ENCODE measurements around the gene DLGAP4.
"Not testable (repeated sequence)": the region's sequence is repeated elsewhere in the genome, so short reads cannot be mapped to it uniquely, and the experiment has no call there.

DLGAP4 gene

DNA sequence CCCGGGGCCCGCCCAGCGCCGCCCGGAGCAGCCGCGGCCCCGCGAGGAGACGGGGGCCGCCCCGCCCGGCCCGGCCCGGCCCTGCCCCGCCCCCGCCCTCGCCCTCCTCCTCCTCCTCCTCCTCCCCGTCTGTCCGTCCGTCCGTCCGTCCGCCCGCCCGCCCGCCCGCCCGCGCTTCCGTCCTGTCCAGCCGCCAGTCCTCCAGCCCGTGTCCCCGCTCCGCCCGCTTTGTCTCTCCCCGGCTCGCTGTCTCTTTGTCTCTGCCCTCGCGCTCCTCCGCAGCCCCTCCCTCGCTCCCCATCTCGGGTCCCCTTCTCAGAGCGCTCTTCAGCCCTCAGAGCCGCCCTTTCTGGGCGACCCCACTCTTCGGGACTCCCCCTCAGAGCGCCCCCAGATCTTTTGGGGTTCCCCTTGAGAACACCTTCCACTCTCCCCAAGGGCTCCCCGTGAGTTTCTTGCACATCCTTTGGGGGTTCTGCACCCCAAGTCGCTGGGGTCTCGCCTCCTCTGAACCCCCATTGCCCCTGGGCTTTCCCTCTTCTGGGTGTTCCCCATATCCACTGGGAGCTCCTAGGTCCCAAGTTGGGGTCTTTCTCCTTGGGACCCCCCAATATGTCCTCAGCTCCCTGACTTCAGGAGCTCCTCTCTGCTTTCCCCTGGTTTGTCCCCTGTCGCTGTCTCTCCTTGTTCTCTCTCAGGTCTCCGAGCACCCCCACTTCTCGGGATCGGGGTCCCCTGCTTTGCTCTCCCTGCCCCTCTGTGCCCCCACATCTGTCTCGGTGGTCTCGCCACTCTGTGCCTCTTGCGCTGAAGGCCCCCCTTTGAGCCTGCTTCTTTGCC is 155.7 kb downstream of the DLGAP4 start:
- DNase-seq: peak; percentile 51

DNA sequence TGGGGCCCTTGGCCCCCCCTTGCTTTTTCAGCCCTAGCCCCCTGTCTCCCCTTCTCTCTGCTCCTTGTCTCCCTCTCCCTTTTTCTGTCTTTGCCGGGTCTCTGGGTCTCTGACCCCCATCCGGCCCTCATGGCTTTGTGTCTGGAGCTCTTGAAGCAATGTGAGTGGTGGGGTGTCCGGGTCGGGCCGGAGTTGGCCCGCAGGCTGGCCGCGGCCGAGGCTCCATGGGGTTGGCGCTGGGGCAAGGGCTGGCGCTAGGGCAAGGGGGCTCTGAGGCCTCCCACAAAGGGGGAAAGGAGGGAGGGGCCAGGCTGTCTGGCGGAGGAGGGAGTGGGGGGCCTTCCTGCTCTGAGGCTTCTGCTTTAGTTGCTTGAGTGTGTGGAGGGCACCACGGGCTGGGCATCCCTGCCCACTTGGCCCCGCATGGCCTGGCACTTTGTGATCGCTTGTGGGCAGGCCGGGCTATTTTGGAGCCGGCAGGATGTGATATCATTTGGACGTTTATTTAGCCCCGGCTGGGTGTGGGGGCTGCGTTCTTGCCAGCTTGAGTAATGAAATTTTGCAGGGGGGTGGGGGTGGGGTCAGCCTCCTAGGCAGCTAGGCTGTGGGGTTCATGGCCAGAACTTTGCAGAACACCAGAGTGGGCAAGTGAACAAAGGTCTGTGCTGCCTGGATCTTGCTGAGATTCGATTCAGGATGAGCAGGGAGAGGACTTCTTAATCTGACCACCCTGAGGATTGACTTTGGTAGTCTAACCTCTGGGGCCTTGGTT is 156.5 kb downstream of the DLGAP4 start:
- no peak for DNase-seq

DNA sequence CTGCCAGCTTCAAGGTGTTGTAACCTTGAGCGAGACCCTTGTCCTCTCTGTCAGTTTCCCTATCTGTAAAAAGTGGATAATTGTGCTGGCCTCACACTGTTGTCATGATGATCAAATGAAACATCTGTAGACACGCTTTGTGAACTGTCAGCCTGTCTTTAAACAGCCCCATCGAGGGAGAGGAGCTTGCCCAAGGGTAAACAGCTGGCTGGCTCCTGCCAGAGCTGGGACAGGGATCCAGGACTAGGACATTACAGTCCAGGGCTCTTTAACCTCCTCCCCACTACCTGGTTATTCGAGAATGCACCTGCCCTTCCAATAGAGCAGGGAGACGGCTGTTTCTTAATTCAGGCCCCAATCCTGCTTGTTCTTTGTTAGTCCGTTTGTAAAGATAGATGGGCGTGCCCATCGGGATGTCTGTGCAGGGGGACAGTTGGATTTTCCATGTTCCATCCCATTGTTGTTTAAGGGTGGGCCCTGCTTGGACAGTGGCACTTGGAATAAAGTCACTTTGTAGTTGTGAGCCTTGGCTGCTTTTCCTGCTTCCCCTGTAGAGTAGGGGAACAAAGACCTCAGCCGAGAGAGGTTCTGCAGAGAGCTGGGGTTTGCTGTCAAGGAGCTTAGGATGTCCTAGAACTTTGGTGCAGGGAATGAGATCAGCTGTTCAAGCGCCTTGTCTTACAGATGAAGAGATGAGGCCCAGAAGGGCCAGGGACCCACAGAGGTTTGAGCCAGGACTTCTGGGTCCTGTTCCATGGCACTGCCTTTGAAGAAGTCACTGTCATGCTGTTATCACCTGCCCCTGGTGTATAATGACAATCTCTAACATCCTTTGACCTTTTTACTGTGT is 157.3 kb downstream of the DLGAP4 start:
- DNase-seq: no peak

DNA sequence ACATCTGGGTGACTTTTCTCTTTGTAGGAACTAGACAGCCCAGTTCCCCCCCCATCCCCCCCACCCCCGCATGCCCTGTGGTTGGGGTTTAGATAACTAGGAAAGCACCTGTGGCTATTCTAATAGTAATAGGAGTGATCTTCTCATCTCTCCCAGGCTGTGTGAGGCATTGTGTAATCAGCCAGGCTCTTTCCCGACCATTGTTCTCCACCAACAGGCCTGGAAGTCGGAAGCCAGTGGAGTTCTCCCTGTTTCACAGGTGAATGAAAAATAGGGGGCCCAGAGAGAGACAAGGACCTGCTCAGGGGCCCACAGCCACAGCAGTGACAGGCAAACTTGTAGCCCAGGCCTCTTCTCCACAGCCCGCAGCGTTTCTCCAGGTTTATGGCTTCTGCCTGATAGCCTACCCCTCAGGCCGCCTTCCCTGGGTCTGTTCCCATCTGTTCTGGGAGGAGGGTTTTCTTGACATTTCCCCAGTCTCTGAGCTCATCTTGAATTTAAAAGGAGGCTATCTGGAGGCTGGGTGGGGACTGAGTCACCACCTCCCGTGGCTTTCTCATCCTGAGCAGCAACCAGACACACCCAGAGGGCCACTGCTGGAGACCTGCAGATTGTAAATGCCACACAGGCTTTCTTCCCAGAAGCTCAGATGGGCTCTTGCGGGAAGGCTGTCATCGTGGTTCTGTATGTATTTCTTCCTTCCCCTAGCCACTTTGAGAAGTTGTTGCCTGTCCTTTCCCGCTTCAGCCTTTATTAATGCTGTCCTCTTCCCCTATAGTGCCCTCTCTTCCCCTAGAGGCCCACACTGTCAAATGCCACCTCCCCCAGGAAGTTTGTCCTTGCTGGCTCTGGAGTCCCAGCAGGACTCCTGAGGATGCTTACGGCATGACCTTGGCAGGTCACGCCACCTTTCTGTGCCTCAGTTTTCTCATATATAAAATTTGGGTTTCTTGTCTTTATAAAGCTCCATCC is 159.3 kb downstream of the DLGAP4 start:
- DNase-seq: peak; percentile 34

DNA sequence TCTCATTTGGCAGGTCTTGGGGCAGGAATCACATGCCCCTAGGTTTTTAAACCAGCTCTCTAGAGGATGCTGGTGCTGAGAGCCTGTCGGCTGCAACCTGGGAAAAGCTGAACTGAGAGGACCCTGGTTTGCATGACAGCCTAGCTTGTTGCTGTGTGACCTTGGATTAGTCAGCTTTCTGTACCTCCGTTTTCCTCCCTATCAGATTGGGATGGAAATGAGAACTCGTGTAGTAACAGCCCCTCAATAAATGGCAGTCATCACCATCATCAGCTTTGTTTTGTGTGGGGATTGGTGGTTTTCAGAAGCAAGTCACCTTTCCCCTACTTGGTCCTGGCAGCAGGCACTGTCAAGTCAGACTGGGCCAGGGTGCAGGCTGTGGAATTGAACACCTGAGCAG is 159.9 kb downstream of the DLGAP4 start:
- no peak for DNase-seq

DNA sequence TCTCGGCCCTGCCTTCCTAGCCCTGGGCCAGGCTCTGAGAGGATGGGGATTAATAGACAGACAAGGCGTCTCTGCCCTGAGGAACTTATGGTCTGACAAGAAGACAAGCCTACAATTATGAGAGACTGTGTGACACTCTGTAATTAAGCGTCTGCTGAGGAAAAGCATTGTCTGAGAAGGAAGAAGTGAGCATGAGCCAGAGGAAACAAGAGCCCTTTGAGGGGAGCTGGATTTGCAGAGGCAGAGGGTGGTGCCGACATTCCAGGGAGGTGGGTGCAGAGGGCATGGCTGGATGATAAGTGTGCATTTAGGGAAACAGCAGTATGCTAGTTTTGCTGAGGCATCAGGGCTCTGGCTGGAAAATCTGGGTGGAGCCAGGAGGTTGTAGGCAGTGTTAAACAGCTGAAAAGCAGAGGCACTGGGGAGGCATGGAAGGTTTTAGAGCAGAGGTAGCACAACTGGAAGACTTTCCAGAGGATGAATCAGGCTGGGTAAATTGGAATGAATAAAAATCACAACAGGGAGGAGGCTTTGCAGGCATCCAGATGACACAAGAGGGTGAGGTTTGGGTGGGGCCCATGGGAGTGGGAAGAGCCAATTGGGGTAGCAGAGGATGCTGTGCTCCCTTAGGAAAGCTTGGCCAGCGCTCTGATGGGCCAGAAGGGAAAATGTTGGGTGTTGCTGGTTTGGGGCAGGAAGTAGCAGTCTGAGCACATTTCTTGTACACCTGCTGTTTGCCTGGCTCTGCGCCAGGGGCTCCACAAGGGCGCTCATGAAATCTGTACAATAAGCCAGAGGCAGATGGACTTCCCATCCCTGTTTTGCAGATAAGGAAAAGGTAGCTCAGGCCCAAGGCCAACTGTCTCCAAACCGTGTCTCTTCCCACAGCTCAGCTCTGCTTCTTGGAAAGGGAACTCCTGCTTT is 161.2 kb downstream of the DLGAP4 start:
- DNase-seq: peak; percentile 57

DNA sequence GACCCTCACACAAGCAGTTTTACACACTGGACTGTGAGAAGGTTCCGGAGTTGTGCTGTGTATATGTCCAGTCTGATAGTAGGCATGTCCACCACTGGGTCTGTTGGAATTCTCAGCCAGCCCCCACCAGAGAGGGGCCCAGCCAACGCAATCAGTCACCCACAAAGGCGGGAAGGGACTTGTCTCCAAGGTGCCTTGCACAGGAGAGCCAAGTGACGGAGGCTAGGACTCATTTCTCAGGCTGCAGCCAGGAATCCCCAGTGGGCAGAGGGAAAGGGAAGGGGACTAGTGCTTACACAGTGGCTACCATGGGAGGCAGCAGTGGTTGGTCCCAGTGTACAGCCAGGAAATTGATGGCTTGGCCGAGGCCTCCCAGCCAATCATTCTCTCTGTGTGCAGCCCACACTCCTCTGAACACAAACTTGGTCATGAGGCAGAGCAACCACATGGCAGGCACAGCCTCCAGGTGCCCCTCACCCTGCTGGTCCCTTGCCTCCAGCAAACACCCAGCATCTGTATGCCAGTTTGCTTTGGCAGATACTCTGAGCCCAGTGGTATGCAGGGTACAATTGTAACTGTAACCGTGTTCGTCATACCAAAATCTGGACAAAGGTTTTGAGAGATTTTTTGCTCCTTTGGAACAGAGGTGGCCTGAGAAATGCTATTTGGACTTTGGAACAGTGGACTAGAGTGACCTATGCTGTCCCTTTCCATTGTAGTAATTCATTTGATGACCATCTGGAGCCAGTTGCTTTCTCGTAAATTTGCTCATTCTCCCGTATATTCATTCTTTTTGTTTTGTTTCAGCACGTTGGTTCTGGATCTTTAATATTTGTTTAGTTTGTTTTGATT is 162.2 kb downstream of the DLGAP4 start:
- no peak for DNase-seq

DNA sequence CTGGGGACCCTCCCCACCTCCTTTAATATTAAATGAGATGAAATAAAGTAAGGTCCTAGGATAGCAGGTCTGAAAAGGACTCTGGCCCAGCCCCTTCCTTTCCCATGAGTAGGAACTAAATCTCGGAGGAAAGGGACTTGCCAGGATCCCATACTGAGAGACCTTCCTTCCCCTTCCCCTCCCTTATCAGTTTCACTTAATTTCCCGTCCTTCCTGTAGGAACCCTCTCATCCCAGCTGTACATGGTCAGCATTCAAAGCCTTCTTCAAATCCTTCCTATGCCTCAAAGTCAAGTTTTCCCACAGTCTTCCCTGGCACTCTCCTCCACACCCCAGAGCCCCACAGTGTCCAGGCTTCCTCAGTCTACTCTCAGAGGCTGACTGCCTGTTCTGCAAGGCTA is 163.8 kb downstream of the DLGAP4 start:
- no peak for DNase-seq

DNA sequence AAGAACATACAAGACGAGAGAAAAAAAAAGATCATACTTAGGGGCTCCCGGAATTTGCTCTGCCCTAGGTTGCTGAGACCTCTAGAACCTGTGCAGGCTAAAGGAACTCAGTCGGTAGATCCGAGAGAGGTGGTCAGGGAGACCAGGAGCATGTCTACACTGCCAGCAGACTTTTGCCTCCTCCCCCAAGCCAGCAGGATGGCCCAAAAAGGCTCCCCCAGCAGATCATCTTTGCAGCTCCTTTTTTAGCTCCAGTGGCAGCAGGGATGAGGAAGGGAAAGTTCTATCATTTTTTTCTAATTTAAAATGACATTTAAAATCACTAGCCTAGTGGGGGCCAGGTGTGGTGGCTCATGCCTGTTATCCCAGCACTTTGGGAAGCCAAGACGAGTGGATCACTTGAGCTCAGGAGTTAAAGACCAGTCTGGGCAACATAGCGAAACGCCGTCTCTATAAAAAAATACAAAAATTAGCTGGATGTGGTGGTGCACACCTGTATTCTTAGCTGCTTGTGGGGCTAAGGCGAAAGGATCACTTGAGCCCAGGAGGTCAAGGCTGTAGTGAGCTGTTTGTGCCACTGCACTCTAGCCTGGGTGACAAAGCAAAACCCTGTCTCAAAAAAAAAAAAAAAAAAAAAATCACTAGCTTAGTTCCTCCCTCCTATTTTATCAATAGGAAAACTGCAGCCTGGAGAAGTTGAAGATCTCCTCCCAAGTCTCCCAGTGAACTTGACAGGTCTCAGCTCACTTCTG is 165.9 kb downstream of the DLGAP4 start:
- no peak for DNase-seq

DNA sequence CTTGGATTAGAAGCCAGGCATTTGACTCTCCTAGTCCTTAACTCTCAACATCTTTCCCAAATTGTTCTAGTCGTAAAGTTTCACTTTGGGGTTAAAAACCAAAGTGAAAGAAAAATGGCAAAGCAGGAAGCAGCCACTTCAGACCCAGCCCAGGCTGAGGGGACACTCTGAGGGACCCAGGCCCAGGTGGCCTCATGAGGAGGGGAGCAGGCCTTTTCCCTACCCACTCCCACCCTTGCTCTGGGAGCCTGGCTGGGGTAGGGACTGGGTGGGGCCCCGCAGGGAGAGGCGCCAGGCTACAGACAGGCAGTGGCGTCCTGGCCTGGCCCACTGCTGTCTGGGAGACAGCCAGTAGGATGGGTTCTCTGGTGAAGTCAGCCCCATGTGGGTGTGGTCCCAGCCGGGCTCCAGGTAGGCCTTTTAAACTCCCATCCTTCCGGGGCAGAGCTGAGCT is 166.5 kb downstream of the DLGAP4 start:
- DNase-seq: no peak

DNA sequence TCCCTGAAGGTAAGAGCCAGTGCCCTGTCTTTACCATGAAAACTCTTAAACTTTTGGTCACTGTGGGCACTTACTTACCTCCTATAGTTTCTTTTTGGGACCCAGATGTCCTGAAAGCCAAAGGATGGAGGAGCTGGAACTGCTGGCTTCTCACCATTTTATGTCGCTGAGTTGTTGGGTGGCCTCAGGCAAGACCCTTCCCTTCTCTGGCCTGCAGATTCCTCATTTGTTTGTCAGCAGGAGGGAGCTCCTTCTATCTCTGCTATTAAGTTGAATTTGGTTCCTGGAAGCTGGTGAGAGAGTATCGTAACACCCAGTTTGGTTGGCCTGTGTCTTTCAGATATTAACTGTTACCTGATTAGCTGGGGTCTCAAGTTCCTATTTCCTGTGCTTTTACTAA is 167.0 kb downstream of the DLGAP4 start:
- DNase-seq: no peak

DNA sequence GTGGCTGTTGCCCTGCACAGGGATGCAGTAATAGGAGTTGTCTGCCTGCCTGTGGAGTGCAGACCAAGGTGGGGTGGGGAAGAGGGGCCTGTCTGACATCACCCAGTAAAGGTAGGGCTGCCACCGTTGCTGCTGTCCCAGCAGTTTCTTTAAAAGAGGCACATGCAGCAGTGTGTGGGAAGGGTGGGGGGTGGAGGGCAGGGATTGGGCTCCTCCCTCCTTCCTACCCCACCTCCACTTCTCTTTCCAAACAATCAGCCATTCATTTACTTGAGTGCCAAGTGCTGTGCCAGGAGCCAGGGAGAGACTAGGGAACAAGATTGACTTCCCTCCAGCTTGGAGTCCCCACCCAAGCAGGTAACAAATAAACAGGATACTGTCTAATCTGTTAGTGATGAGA is 168.4 kb downstream of the DLGAP4 start:
- DNase-seq: no peak

DNA sequence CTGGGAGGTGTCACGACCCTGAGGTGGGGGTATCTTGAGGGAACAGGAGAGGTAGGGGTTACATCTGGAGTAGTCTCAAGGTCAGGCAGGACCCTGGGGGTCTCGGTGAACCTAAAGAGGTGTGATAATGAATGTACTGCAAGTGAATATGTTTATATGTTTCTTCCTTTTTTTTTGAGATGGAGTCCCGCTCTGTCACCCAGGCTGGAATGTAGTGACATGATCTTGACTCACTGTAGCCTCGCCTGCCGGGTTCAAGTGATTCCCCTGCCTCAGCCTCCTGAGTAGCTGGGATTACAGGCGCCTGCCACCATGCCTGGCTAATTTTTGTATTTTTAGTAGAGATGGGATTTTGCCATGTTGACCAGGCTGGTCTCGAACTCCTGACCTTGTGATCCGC is 168.9 kb downstream of the DLGAP4 start:
- DNase-seq: not testable (repeated sequence)

DNA sequence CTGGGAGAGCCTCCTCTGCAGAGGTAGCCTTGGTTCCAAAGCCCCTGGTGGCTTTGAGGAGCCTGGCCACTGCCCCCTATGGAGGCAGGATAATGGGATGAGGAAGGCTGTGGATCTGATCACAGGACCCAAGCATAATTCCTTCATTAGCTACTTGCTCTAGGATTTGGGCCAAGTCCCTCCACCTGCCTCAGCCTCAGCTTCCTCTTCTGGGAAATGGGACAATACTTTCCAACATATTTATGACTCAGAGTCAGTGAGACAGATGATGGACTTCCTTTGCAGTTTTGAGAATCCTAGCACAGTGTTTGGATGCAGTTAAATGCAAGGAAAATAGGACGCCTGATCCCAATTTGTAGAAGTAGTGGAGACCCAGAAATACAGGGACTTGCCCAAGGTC is 171.3 kb downstream of the DLGAP4 start:
- no peak for DNase-seq

DNA sequence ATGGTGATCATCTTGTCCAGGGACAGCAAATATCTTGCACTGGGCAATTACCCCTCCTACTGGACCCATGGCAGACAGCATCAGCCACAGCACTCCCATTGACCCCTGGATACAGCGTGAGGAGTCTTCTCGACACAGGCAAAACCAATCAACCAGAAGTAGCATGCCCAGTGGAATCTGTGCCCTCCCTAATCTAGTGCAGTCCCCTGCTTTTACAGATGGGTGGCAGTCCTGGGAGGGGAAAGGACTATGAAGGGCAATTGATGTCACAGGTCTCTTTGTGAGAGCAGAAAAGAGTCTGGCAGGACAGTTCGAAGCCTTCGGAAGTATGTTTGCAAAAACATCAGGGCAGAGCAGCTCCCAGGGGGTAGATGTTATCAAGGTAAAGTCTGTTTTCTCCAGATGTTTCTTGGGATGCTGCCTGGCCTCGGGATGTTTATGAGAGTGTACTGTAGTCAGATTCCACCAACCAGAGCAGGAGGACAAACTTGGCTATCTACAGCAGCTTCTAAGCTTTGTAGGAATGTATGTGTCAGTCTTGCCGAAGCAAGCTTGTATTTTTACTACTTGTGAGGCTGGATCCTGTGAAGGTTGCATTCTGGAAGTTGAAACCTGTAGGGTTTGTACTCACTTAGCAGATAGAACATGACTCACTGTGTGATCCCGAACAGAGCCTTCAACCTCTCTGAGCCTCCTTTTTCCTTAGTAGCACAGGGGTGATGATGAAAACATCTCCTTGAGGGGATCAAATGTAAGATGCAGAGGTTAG is 172.2 kb downstream of the DLGAP4 start:
- no peak for DNase-seq

DNA sequence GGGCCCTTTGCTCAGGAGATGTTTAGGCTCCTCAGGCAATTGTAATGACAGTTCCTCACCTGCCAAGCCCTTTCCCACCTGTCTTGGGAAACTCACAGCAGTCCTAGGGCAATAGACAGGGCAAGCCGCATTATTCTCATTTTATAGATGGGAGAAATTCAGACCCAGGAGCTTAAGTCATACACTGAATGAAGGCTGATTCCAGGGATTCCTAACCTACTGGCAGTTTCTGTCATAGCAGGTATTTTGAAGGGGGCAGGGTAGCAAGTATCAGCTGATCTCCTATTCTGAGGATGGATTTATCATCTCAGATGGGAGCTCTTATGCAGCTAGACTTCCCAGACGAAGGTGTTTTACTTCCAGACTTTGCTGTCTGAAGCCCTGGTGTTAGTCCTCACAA is 173.8 kb downstream of the DLGAP4 start:
- no peak for DNase-seq

DNA sequence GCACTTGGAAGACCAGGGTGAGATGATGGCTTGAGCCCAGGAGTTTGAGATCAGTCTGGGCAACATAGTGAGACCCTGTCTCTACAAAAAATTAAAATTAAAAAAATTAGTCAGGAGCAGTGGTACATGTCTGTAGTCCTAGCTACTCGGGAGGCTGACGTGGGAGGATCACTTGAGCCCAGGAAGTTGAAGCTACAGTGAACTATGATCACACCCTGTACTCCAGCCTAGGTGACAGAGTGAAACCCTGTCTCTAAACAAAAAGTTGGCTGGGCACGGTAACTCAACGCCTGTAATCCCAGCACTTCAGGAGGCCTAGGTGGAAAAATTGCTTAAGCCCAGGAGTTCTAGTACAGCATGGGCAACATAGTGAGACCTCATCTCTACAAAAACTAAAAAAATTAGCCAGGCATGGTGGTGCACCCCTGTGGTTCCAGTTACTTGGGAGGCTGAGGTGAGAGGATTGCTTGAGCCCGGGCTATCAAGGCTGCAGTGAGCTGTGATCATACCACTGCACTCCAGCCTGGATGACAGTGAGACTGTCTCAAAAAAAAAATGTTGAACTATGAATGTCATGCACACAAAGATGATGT is 174.4 kb downstream of the DLGAP4 start:
- no peak for DNase-seq

All from CD4-positive, alpha-beta T cell treated with Interleukin-17A for 1 hour (primary cell).